ENCODE data around the gene NAT8L. TPM values are rescaled to one million over a fixed set of nuclear protein-coding genes. Genes with fewer than 3 reads are reported as not detected.

NAT8L gene
- total RNA-seq, 1 experiment from 2014 or later: 16.6 TPM

GRCh38 chr4:2066011-2066551 is 7.0 kb downstream of the NAT8L start:
- DNase-seq (ENCODE audit: low read depth, low spot score) (no peak), ATAC-seq (no peak)
- no peaks in the 10 kb centered on the region for H3K9me3 ChIP-seq (ENCODE audit: control insufficient read depth, insufficient read depth, low read depth, low read length)
- no peaks in the 10 kb centered on the region for H3K27me3 ChIP-seq (ENCODE audit: control insufficient read depth, insufficient read depth, low read length)
- intact Hi-C loops (cut with micrococcal nuclease; ENCODE audit: unreplicated experiment): no loop called here
- no peak overlapping the region for H3K27ac ChIP-seq (ENCODE audit: low read length)
- BruUV-seq (replicated peaks): no TSS peak
- ChIA-PET CTCF (no interaction called here), POLR2A (no interaction called here)
- peaks cover 9% of the 10 kb centered on the region for H3K4me1 ChIP-seq (ENCODE audit: control insufficient read depth, insufficient read depth, low read length)
- no peaks in the 10 kb centered on the region for H3K36me3 ChIP-seq (ENCODE audit: control insufficient read depth, insufficient read depth, low read length)
- TF ChIP-seq TCF7L2 (IDR thresholded peaks at IDR 0.05; ENCODE audit: low read depth, low read length) (no peak), REST (IDR thresholded peaks at IDR 0.05; ENCODE audit: insufficient read depth in 1 of 2, low read depth in 2 of 2, low read length in 1 of 2) (no peak), POLR2AphosphoS5 (IDR thresholded peaks at IDR 0.05; ENCODE audit: low read depth, low read length) (no peak), CTCF (IDR thresholded peaks at IDR 0.05) (no peak), SIN3A (IDR thresholded peaks at IDR 0.05; ENCODE audit: borderline replicate concordance, insufficient read depth, low read depth, low read length) (no peak)
- H3K4me3 ChIP-seq (ENCODE audit: low read depth in 2 of 2, low read length in 2 of 2): no peak overlapping the region
- in situ Hi-C loops (cut with HindIII; ENCODE audit: low pct_unique_long_range_greater_than_20kb, low sequenced_read_pairs): no loop called here

GRCh38 chr4:2066571-2067445 is 7.7 kb downstream of the NAT8L start:
- Histone ChIP-seq H3K36me3 (ENCODE audit: control insufficient read depth, insufficient read depth, low read length) (no peaks in the 10 kb centered on the region), H3K4me1 (ENCODE audit: control insufficient read depth, insufficient read depth, low read length) (peaks cover 12% of the 10 kb centered on the region), H3K4me3 (ENCODE audit: low read depth in 2 of 2, low read length in 2 of 2) (no peak overlapping the region), H3K27ac (ENCODE audit: low read length) (no peak overlapping the region), H3K27me3 (ENCODE audit: control insufficient read depth, insufficient read depth, low read length) (no peaks in the 10 kb centered on the region), H3K9me3 (ENCODE audit: control insufficient read depth, insufficient read depth, low read depth, low read length) (no peaks in the 10 kb centered on the region)
- in situ Hi-C loops (cut with HindIII; ENCODE audit: low pct_unique_long_range_greater_than_20kb, low sequenced_read_pairs) (no loop called here), intact Hi-C loops (cut with micrococcal nuclease; ENCODE audit: unreplicated experiment) (no loop called here)
- no peak for DNase-seq (ENCODE audit: low read depth, low spot score)
- no TSS peak for BruUV-seq (replicated peaks)
- POLR2A ChIA-PET: no interaction called here
- no peak for TF ChIP-seq TCF7L2 (IDR thresholded peaks at IDR 0.05; ENCODE audit: low read depth, low read length)
- TF ChIP-seq REST (IDR thresholded peaks at IDR 0.05; ENCODE audit: insufficient read depth in 1 of 2, low read depth in 2 of 2, low read length in 1 of 2): no peak
- TF ChIP-seq CTCF (IDR thresholded peaks at IDR 0.05): no peak
- TF ChIP-seq POLR2AphosphoS5 (IDR thresholded peaks at IDR 0.05; ENCODE audit: low read depth, low read length): no peak
- TF ChIP-seq SIN3A (IDR thresholded peaks at IDR 0.05; ENCODE audit: borderline replicate concordance, insufficient read depth, low read depth, low read length): no peak
- ATAC-seq: no peak
- CTCF ChIA-PET: no interaction called here

All from Panc1 (cell line).